Measurements from ENCODE around the gene CCDC92.
A peak's percentile ranks its signal among the peaks of the same experiment; 100 is the strongest.

The CCDC92 gene

GRCh38 chr12:123966596-123966995 lies 6.0 kb downstream of the CCDC92 start:
- no peak overlapping the region for H3K4me3 ChIP-seq
- H3K27ac ChIP-seq: no peak overlapping the region
- DNase-seq (ENCODE audit: low spot score): no peak
- TF ChIP-seq CTCF (IDR thresholded peaks at IDR 0.05): no peak

GRCh38 chr12:123965382-123965781 lies 7.2 kb downstream of the CCDC92 start:
- Histone ChIP-seq H3K4me3 (no peak overlapping the region), H3K27ac (no peak overlapping the region)
- no peak for TF ChIP-seq CTCF (IDR thresholded peaks at IDR 0.05)
- DNase-seq (ENCODE audit: low spot score): no peak

- no peak overlapping the region for H3K27ac ChIP-seq
- no peak overlapping the region for H3K4me3 ChIP-seq
- TF ChIP-seq CTCF (IDR thresholded peaks at IDR 0.05): no peak
- no peak for DNase-seq (ENCODE audit: low spot score)
Observed at GRCh38 chr12:123963821-123964220, 8.8 kb downstream of the CCDC92 start.

GRCh38 chr12:123962513-123962912 lies 10.1 kb downstream of the CCDC92 start:
- peak; percentile 1 for DNase-seq (ENCODE audit: low spot score)
- Histone ChIP-seq H3K27ac (no peak overlapping the region), H3K4me3 (no peak overlapping the region)
- TF ChIP-seq CTCF (IDR thresholded peaks at IDR 0.05): no peak

- Histone ChIP-seq H3K27ac (no peak overlapping the region), H3K4me3 (no peak overlapping the region)
- TF ChIP-seq CTCF (IDR thresholded peaks at IDR 0.05): no peak
- peak; percentile 14 for DNase-seq (ENCODE audit: low spot score)
Observed at GRCh38 chr12:123961585-123962345, 10.9 kb downstream of the CCDC92 start.

- no peak for DNase-seq (ENCODE audit: low spot score)
- no peak for TF ChIP-seq CTCF (IDR thresholded peaks at IDR 0.05)
- Histone ChIP-seq H3K4me3 (no peak overlapping the region), H3K27ac (no peak overlapping the region)
Observed at GRCh38 chr12:123960856-123961255, 11.8 kb downstream of the CCDC92 start.

GRCh38 chr12:123960029-123960735 lies 12.4 kb downstream of the CCDC92 start:
- H3K27ac ChIP-seq: no peak overlapping the region
- DNase-seq (ENCODE audit: low spot score): peak; percentile 12
- no peak for TF ChIP-seq CTCF (IDR thresholded peaks at IDR 0.05)
- H3K4me3 ChIP-seq: no peak overlapping the region
